EH (cell line): ENCODE results near the gene RAPGEF6.

Experiments
- DNase-seq: peaks from one replicate; pipeline ENCODE4 v3.0.0-alpha.2; 2015; ENCODE audit warnings: low read depth

Gene RAPGEF6

GRCh38 chr5:131609774-131610173 lies 25.3 kb downstream of the RAPGEF6 start:
- peak; percentile 59 for DNase-seq

GRCh38 chr5:131608597-131608996 lies 26.4 kb downstream of the RAPGEF6 start:
- DNase-seq = no peak

- peak; percentile 52 for DNase-seq
Measured at GRCh38 chr5:131607903-131608540, 27.0 kb downstream of the RAPGEF6 start.

GRCh38 chr5:131607418-131607817 lies 27.6 kb downstream of the RAPGEF6 start:
- no peak for DNase-seq

GRCh38 chr5:131605086-131605485 lies 29.9 kb downstream of the RAPGEF6 start:
- no peak for DNase-seq

- no peak for DNase-seq
Measured at GRCh38 chr5:131595088-131596033, 39.7 kb downstream of the RAPGEF6 start.

- no peak for DNase-seq
Measured at GRCh38 chr5:131593921-131594320, 41.1 kb downstream of the RAPGEF6 start.

- DNase-seq = peak; percentile 9
Measured at GRCh38 chr5:131593436-131593835, 41.6 kb downstream of the RAPGEF6 start.

GRCh38 chr5:131589510-131590348 lies 45.3 kb downstream of the RAPGEF6 start:
- peak; percentile 70 for DNase-seq

- peak; percentile 31 for DNase-seq
Measured at GRCh38 chr5:131587541-131587940, 47.5 kb downstream of the RAPGEF6 start.

- DNase-seq = peak; percentile 19
Measured at GRCh38 chr5:131581702-131582101, 53.3 kb downstream of the RAPGEF6 start.

- DNase-seq = no peak
Measured at GRCh38 chr5:131579917-131580671, 54.9 kb downstream of the RAPGEF6 start.

GRCh38 chr5:131575660-131576227 lies 59.3 kb downstream of the RAPGEF6 start:
- DNase-seq = no peak

GRCh38 chr5:131571669-131572168 lies 63.3 kb downstream of the RAPGEF6 start:
- DNase-seq = no peak

- DNase-seq = no peak
Measured at GRCh38 chr5:131570757-131571156, 64.3 kb downstream of the RAPGEF6 start.

- DNase-seq = no peak
Measured at GRCh38 chr5:131564229-131564652, 70.8 kb downstream of the RAPGEF6 start.

GRCh38 chr5:131563434-131564228 lies 71.4 kb downstream of the RAPGEF6 start:
- DNase-seq = no peak

- no peak for DNase-seq
Measured at GRCh38 chr5:131550606-131551005, 84.4 kb downstream of the RAPGEF6 start.

- no peak for DNase-seq
Measured at GRCh38 chr5:131548176-131548575, 86.9 kb downstream of the RAPGEF6 start.

- peak; percentile 81 for DNase-seq
Measured at GRCh38 chr5:131545845-131546244, 89.2 kb downstream of the RAPGEF6 start.
